ENCODE measurements around the gene PAXX.

PAXX gene

DNA sequence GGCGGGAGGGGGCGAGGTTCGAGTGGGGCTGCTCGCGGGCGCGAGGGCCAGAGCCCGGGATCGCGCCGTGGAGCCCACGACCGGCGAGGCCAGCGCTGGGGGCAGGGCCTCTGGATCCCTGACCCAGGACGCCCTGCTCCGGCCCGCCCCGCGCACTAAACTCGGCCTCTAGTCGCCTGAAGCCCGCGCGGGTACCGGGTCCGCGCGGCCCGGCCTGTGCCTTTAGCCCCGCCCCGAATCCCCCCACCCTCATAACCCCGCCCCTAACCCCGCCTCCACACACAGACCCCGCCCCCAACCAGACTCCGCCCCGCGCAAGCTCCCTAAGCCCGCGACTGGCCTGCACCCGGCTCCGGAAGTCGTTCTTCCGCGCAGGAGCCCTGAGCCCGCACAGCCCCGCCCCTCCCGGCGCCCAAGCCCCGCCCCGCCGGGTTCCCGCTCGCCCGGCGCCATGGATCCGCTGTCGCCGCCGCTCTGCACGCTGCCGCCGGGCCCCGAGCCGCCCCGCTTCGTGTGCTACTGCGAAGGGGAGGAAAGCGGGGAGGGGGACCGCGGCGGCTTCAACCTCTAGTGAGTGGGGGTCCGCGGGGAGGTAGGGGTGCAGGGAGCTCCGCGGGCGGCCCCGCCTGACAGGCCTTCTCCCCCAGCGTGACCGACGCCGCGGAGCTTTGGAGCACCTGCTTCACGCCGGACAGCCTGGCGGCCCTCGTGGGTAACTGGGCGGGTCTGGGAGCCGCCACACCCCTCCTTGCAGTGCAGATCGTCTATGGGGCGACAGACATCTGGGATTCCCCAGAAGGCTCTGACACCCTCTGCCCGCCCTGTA lies at the start of gene PAXX:
Gene PAXX, plus strand, starts transcription at position 430 of the 826 bp plus-strand sequence. Its CDS starts 22 bp downstream, at position 452.
- DNase-seq (ENCODE audit: low read depth) = peak; percentile 87

GRCh38 chr9:136942881-136943230 lies 49.4 kb upstream of the PAXX start:
- no peak for DNase-seq (ENCODE audit: low read depth)

DNA sequence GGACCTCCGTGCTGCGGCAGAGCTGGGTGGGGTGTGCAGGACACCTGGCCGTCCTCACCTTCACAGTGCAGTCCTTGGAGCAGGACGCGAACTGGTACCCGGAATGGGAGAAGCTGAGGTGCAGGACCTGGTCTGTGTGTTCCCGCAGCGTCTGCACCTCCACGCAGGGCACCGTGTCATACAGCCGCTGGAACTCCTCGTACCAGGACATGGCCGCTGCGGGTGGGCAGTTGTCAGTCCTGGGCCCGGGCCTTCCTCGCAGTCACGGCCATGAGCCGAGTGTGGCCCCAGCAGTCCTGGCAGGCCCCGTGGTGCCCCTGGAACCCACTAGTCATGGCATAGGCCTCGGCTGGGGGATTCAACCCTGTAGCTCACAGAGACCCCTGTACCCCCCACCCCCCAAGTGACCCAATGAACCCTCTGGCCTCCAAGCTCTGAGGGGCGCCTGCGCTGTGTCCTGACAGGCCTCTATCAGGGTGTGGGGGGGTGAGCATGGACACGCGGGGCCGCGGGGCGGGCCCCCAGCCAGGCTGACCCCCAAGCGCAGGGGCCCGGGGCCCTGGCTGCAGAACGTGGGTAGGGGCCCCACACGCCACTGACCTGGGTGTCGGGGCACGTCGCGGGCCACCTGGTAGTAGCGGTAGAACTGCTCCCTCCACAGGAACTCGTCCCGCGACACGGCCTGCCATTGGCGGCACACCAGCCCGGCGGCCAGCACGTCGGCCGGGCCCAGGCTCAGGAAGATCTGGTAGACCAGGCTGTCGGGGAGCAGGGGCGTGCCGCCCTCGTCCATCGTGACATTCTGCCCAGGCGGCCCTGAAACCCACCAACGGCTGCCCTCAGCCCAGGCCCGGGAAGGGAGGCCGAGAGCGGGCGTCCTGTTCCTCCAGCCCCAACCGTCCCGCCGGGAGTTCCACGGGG lies 48.7 kb upstream of the PAXX start:
- peak; percentile 5 for DNase-seq (ENCODE audit: low read depth)

GRCh38 chr9:136944212-136944518 lies 48.1 kb upstream of the PAXX start:
- peak; percentile 29 for DNase-seq (ENCODE audit: low read depth)

DNA sequence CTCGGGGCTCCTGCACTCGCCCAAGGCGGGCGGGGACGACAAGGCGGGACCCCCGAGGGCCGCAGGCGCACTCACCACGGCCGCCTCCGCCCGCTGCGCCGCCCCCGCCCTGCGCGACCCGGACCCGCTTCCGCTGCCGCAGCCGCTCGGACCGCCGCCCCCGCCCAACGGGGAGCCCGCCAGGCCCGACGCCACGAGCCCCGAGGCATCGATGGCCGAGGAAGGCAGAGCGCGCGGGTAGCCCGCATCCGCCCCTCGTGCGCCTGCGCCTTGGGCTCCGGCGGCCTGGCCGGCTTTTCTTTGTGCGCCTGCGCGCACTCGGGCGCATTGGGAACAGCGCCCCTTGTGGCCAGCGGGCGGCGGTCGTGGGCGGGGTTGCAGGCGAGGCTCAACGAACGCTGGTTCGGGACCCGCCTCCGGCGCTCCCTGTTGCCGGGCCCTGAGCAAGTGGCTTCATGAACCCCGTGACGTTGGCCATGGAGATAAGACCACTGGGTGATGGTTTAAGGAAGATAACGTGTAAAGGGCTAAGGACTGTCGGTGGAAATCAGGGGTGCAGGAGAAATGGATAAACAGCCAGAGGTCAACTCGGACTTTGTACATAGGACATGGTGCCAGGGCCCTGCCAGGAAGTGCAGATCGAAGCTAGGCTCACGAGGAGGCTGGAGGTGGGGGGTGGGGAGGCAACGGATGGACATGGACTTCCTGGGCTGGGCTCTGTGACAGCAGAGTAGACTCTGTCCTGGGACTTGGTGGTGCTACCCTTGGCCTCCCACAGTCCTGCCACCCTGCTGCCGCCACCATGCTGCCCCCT lies 47.5 kb upstream of the PAXX start, which contains the start of the genes C8G and FBXW5:
Gene C8G, plus strand, starts transcription at position 725 of the 814 bp plus-strand sequence. Its CDS starts 78 bp downstream, at position 803.
Gene FBXW5, minus strand, starts transcription at position 220 of the 814 bp plus-strand sequence. CDS start 655 bp downstream, outside the sequence.
- DNase-seq (ENCODE audit: low read depth) = peak; percentile 80

DNA sequence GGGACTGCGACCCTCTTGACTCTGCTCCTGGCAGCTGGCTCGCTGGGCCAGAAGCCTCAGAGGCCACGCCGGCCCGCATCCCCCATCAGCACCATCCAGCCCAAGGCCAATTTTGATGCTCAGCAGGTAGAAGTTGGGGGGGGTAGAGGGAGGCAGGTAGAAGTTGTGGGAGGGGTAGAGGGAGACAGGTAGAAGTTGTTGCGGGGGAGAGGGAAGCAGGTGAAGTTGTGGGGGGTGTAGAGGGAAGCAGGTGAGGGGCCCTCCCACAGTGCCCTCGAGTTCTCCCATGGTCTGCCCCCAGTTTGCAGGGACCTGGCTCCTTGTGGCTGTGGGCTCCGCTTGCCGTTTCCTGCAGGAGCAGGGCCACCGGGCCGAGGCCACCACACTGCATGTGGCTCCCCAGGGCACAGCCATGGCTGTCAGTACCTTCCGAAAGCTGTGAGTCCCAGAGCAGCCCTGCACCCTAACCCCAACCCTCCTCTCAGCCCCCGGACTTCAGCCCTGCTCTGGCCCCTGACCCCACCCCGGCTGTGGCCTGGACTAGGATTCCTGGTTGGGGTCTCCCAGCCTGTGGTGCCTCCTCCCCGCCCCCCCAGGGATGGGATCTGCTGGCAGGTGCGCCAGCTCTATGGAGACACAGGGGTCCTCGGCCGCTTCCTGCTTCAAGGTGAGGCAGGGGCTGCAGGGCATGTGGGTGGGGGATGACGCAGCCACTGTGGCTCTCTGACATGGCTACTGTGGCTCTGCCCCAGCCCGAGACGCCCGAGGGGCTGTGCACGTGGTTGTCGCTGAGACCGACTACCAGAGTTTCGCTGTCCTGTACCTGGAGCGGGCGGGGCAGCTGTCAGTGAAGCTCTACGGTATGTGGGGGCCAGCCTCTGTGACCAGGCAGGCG lies 46.6 kb upstream of the PAXX start:
- no peak for DNase-seq (ENCODE audit: low read depth)

- no peak for DNase-seq (ENCODE audit: low read depth)
Observed at GRCh38 chr9:136946228-136947027, 45.8 kb upstream of the PAXX start.

GRCh38 chr9:136947028-136947891 lies 45.0 kb upstream of the PAXX start:
- no peak for DNase-seq (ENCODE audit: low read depth)

DNA sequence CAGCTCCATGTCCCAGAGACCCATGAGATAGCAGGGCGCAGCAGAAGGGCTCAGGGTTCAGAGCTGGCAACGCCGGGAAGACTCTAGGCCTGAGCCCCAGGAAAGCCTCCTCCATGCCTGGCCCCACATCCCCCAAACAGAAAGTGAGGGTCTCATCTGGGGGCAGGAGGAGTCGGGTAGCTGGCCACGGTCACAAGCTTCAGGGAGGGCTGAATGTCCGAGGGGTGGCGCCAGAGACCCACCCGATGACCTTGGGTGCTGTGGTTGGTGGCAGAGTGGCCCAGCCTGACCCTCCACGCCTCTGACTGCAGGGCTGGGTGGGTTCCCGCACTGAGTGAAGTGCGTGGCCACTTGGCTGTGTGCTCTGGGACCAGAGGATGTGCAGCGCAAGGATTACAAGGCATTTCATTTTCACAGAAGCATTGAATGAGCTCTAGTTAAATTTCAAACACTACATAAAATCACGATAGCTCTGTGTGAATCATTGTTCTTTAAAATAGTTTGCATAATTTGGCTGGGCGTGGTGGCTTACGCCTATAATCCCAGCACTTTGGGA lies 44.2 kb upstream of the PAXX start:
- peak; percentile 15 for DNase-seq (ENCODE audit: low read depth)

- no peak for DNase-seq (ENCODE audit: low read depth)
Observed at GRCh38 chr9:136949239-136949816, 42.9 kb upstream of the PAXX start.

GRCh38 chr9:136949817-136950655 lies 42.2 kb upstream of the PAXX start:
- DNase-seq (ENCODE audit: low read depth) = peak; percentile 61

GRCh38 chr9:136950656-136951276 lies 41.5 kb upstream of the PAXX start:
- no peak for DNase-seq (ENCODE audit: low read depth)

GRCh38 chr9:136951541-136952320 lies 40.5 kb upstream of the PAXX start, which contains the start of gene LCN12:
Gene LCN12, plus strand, starts transcription at chr9:136952273. Its CDS starts 55 bp downstream, at chr9:136952328.
- no peak for DNase-seq (ENCODE audit: low read depth)

- no peak for DNase-seq (ENCODE audit: low read depth)
Observed at GRCh38 chr9:136952321-136952850, 39.8 kb upstream of the PAXX start.

- no peak for DNase-seq (ENCODE audit: low read depth)
Observed at GRCh38 chr9:136952876-136953770, 39.1 kb upstream of the PAXX start.
